GM10248 (cell line): ENCODE results near the gene PRSS53.

Source experiments
- CTCF ChIA-PET: fragments of 300-600 bp; sonication (Branson Sonifier 250); formaldehyde crosslinking; extraction: SDS; loops from one replicate; lab custom pipeline; 2021; ENCODE audit warnings: antibody characterized with exemption; lab: Yijun Ruan, JAX
- POLR2A ChIA-PET: fragments of 350-650 bp; sonication (Branson Sonifier 250); formaldehyde crosslinking; extraction: SDS; loops from one replicate; lab custom pipeline; 2020; ENCODE audit warnings: antibody characterized with exemption; lab: Yijun Ruan, JAX
- DNase-seq: peaks from one replicate; pipeline ENCODE4 v3.0.0; 2012; ENCODE audit errors: extremely low spot score
- CTCF ChIP-seq: IDR thresholded peaks from 2 replicates; pipeline ENCODE4 v1.5.1; 2012; ENCODE audit warnings: mild to moderate bottlenecking, low read depth; ENCODE audit errors: extremely low read depth, missing control alignments, control extremely low read depth

PRSS53 gene

GRCh38 chr16:31129568-31130335, 41.0 kb upstream of the PRSS53 start:
- DNase-seq: no peak
- POLR2A ChIA-PET: interaction anchor here (1.9 kb wide), 1 partner anchor 12 kb away, joined by 8 read pairs; the partner anchor contains the start of gene KAT8
- no peak for TF ChIP-seq CTCF
- CTCF ChIA-PET: interaction anchor here (1.0 to 8.5 kb wide), 4 partner anchors 10 to 27 kb away, joined by 3 to 68 read pairs (median 8); partner anchors contain the start of gene KAT8

- TF ChIP-seq CTCF: no peak
- POLR2A ChIA-PET: interaction anchor here (1.9 kb wide), 1 partner anchor 11 kb away, joined by 8 read pairs; the partner anchor contains the start of gene KAT8
- DNase-seq: no peak
- CTCF ChIA-PET: interaction anchor here (1.0 to 8.5 kb wide), 4 partner anchors 9 to 28 kb away, joined by 3 to 68 read pairs (median 8); partner anchors contain the start of gene KAT8
These were observed 40.2 kb upstream of the PRSS53 start for GRCh38 chr16:31128711-31129567.

GRCh38 chr16:31127182-31127581, 38.4 kb upstream of the PRSS53 start:
- ChIA-PET POLR2A (no interaction called here), CTCF (interaction anchor here (0.7 to 8.5 kb wide), 2 partner anchors 14 to 331 kb away, joined by 3 to 68 read pairs; no protein-coding TSS in a partner anchor)
- TF ChIP-seq CTCF: no peak
- no peak for DNase-seq

GRCh38 chr16:31125844-31126243, 37.1 kb upstream of the PRSS53 start:
- no peak for TF ChIP-seq CTCF
- no peak for DNase-seq
- CTCF ChIA-PET: interaction anchor here (8.5 kb wide), 1 partner anchor 15 kb away, joined by 68 read pairs; no protein-coding TSS in a partner anchor
- POLR2A ChIA-PET: no interaction called here

GRCh38 chr16:31120129-31120528, 31.4 kb upstream of the PRSS53 start:
- CTCF ChIA-PET: interaction anchor here (1.8 to 3.0 kb wide), 3 partner anchors 9 to 22 kb away, joined by 5 to 16 read pairs (median 14); no protein-coding TSS in a partner anchor

More at GRCh38 chr16:31120129-31120528, 31.4 kb upstream of the PRSS53 start:
- TF ChIP-seq CTCF: no peak
- POLR2A ChIA-PET: no interaction called here
- DNase-seq: no peak
